ENCODE measurements around the gene SMOC2. TPM values are rescaled to one million over a fixed set of nuclear protein-coding genes. Genes with fewer than 3 reads are reported as not detected.
"Not testable (repeated sequence)": the region's sequence is repeated elsewhere in the genome, so short reads cannot be mapped to it uniquely, and the experiment has no call there.

SMOC2 gene
- total RNA-seq, 3 donors from 2014 or later (not counting 1 experiment from before 2014, with no cell fraction given): not detected

DNA sequence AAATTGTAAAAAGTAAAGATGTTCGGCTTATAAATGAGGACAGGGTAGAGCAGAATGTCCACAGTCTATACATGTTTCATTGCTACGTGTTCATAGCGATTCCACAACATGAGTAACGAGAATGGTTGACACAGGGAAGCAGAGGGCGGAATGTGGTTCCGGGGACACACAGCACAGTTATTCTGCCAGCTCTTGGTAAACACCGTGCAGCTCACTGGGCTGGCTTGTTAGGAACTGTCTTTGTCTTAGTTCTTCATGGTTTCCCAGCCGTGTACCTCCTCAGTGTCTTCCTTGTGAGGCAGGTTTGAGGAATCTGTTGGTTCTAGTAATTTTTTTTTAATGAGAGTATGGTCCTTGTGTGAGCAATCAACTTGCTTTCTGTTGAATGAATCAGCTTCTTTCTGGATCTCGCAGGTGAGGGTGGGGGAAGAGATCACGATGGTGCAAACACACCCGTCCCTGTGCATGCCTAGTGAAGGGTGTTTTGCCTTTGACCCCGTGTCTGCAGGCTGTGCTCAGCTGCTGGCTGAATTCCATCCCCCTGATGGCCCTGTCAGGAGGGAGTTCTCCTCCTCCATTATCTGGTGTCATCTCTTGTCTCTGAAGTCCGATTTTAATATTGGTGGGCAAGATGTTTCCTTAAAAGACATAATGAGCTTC is 168.2 kb downstream of the SMOC2 start:
- no peaks in the 10 kb centered on the region for H3K4me1 Mint-ChIP-seq
- no peaks in the 10 kb centered on the region for H3K27me3 ChIP-seq (ENCODE audit: control insufficient read depth, insufficient read depth, low read length)
- no peak overlapping the region for H3K27ac Mint-ChIP-seq
- H3K4me3 Mint-ChIP-seq: no peak overlapping the region
- peaks cover 15% of the 10 kb centered on the region for H3K9me3 ChIP-seq (ENCODE audit: control insufficient read depth, insufficient read depth, low read length)
- H3K4me1 ChIP-seq (ENCODE audit: control insufficient read depth, insufficient read depth, low read length): no peaks in the 10 kb centered on the region
- H3K4me3 ChIP-seq (ENCODE audit: low read length): no peak overlapping the region
- TF ChIP-seq, protein P1, sequence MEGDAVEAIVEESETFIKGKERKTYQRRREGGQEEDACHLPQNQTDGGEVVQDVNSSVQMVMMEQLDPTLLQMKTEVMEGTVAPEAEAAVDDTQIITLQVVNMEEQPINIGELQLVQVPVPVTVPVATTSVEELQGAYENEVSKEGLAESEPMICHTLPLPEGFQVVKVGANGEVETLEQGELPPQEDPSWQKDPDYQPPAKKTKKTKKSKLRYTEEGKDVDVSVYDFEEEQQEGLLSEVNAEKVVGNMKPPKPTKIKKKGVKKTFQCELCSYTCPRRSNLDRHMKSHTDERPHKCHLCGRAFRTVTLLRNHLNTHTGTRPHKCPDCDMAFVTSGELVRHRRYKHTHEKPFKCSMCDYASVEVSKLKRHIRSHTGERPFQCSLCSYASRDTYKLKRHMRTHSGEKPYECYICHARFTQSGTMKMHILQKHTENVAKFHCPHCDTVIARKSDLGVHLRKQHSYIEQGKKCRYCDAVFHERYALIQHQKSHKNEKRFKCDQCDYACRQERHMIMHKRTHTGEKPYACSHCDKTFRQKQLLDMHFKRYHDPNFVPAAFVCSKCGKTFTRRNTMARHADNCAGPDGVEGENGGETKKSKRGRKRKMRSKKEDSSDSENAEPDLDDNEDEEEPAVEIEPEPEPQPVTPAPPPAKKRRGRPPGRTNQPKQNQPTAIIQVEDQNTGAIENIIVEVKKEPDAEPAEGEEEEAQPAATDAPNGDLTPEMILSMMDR (IDR thresholded peaks at IDR 0.05): no peak
- peaks cover 0 to 8% of the 10 kb centered on the region in 2 donors for H3K27me3 Mint-ChIP-seq (ENCODE audit: low read depth in 2 of 2)
- intact Hi-C loops (cut with micrococcal nuclease): no loop called here
- no peaks in the 10 kb centered on the region for H3K9me3 Mint-ChIP-seq
- WGBS (ENCODE audit: insufficient coverage): 77% methylated on average over 13 of the region's 13 CpGs
- no peaks in the 10 kb centered on the region for H3K36me3 ChIP-seq (ENCODE audit: control insufficient read depth, insufficient read depth, low read length)
- no peaks in the 10 kb centered on the region for H3K36me3 Mint-ChIP-seq
- ATAC-seq (no peak), DNase-seq (no peak)
- no peak overlapping the region for H3K27ac ChIP-seq (ENCODE audit: low read length)

DNA sequence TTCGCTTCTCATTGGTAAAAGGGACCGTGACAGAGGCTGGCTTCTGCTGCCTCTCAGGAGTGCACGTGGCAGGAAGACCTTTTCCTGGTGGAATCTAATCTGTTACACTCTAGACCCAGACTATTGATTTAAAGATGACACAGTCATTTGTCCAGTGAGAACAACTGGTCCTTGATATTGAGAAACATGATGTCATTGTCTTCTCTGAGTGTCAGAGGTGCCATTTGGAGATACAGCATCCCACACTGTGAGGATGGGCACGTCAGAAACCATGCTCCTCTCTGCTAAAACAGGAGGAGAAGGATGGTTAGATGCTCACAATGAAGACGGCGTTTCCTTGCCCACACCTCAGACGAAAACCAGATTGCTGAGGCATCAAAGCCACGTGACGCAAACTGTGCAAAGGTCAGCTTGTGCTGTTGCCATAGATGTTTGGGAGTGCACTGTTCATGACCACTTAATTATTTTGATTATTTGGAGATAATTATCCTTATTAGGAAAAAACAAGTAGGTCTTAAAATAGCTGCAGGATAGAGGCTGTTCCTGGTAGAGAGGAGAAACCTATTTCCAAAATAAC is 169.0 kb downstream of the SMOC2 start:
- intact Hi-C loops (cut with micrococcal nuclease): no loop called here
- TF ChIP-seq, protein P1 (IDR thresholded peaks at IDR 0.05): no peak
- H3K27me3 Mint-ChIP-seq (ENCODE audit: low read depth in 2 of 2): peaks cover 0 to under 1% of the 10 kb centered on the region in 2 donors
- H3K27ac Mint-ChIP-seq: no peak overlapping the region
- H3K4me3 Mint-ChIP-seq: no peak overlapping the region
- Histone ChIP-seq H3K27ac (ENCODE audit: low read length) (no peak overlapping the region), H3K4me3 (ENCODE audit: low read length) (no peak overlapping the region), H3K27me3 (ENCODE audit: control insufficient read depth, insufficient read depth, low read length) (no peaks in the 10 kb centered on the region), H3K9me3 (ENCODE audit: control insufficient read depth, insufficient read depth, low read length) (peaks cover 20% of the 10 kb centered on the region), H3K36me3 (ENCODE audit: control insufficient read depth, insufficient read depth, low read length) (no peaks in the 10 kb centered on the region), H3K4me1 (ENCODE audit: control insufficient read depth, insufficient read depth, low read length) (no peaks in the 10 kb centered on the region)
- DNase-seq: no peak
- WGBS (ENCODE audit: insufficient coverage): 81% methylated on average over 9 of the region's 9 CpGs
- H3K4me1 Mint-ChIP-seq: peaks cover 0 to 4% of the 10 kb centered on the region in 2 donors
- no peaks in the 10 kb centered on the region for H3K36me3 Mint-ChIP-seq
- ATAC-seq: no peak
- H3K9me3 Mint-ChIP-seq: peaks cover 0 to 3% of the 10 kb centered on the region in 2 donors

DNA sequence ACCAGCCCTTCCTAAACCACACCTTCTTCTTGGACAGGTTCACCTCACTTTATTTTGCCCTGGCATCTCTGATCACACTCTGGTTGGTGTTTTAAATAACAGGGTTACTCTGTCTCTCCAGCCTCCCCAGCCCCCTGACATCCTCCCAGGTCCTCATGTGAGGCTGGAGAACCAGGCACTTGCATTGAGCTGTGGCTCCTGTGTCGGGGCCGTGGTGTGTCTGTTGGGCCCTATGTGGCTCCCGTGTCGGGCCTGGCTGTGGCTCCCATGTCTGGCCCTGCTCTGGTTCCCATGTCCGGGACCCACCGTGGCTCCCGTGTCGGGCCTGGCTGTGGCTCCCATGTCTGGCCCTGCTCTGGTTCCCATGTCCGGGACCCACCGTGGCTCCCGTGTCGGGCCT is 170.0 kb downstream of the SMOC2 start:
- H3K9me3 Mint-ChIP-seq; H3K4me3 Mint-ChIP-seq; DNase-seq; H3K27me3 ChIP-seq (ENCODE audit: control insufficient read depth, insufficient read depth, low read length); H3K4me3 ChIP-seq (ENCODE audit: low read length); H3K36me3 ChIP-seq (ENCODE audit: control insufficient read depth, insufficient read depth, low read length); H3K27ac Mint-ChIP-seq; H3K27ac ChIP-seq (ENCODE audit: low read length); H3K27me3 Mint-ChIP-seq (ENCODE audit: low read depth in 2 of 2); ATAC-seq; H3K36me3 Mint-ChIP-seq; H3K4me1 ChIP-seq (ENCODE audit: control insufficient read depth, insufficient read depth, low read length); intact Hi-C loops (cut with micrococcal nuclease): not testable (repeated sequence)
- H3K4me1 Mint-ChIP-seq: peaks cover 6 to 14% of the 10 kb centered on the region in 2 donors
- H3K9me3 ChIP-seq (ENCODE audit: control insufficient read depth, insufficient read depth, low read length): peaks cover 26% of the 10 kb centered on the region
- 92% methylated on average over 9 of the region's 12 CpGs for WGBS (ENCODE audit: insufficient coverage)

- ATAC-seq (no peak), DNase-seq (no peak)
- intact Hi-C loops (cut with micrococcal nuclease): no loop called here
- Mint-ChIP-seq H3K4me1 (peaks cover 12 to 14% of the 10 kb centered on the region in 2 donors), H3K27ac (no peak overlapping the region), H3K27me3 (ENCODE audit: low read depth in 2 of 2) (no peaks in the 10 kb centered on the region), H3K36me3 (no peaks in the 10 kb centered on the region), H3K9me3 (peaks cover 3 to 9% of the 10 kb centered on the region in 2 donors), H3K4me3 (no peak overlapping the region)
- no peak overlapping the region for H3K27ac ChIP-seq (ENCODE audit: low read length)
- H3K4me1 ChIP-seq (ENCODE audit: control insufficient read depth, insufficient read depth, low read length): no peaks in the 10 kb centered on the region
- WGBS (ENCODE audit: insufficient coverage): 95% methylated on average over 14 of the region's 14 CpGs
- no peaks in the 10 kb centered on the region for H3K36me3 ChIP-seq (ENCODE audit: control insufficient read depth, insufficient read depth, low read length)
- peaks cover 26% of the 10 kb centered on the region for H3K9me3 ChIP-seq (ENCODE audit: control insufficient read depth, insufficient read depth, low read length)
- no peak overlapping the region for H3K4me3 ChIP-seq (ENCODE audit: low read length)
- TF ChIP-seq, protein P1 (IDR thresholded peaks at IDR 0.05): no peak
- H3K27me3 ChIP-seq (ENCODE audit: control insufficient read depth, insufficient read depth, low read length): no peaks in the 10 kb centered on the region
Measured at GRCh38 chr6:168611691-168612090, 170.7 kb downstream of the SMOC2 start.
